Peyer's patch (tissue), 4 donors: ENCODE results near the gene YPEL4.

Source experiments
- POLR2A ChIP-seq, 2 donors: fragments of 450-650 bp; IDR thresholded peaks; one replicate each; pipeline ENCODE4 v1.5.1; 2017; ENCODE audit warnings: antibody characterized with exemption in 2 of 2, mild to moderate bottlenecking in 2 of 2, moderate library complexity in 2 of 2
- TF ChIP-seq, protein P1 (sequence below), 6 experiments: fragments of 450-650 bp in 4 of 6; fragments of 200-600 bp in 2 of 6; sonication (generic) in 1 of 6; IDR thresholded peaks; one replicate each; pipeline ENCODE4 v1.5.1; 2017 to 2019; ENCODE audit warnings: antibody characterized with exemption in 6 of 6, mild to moderate bottlenecking in 3 of 6, moderate library complexity in 1 of 6

DNA sequence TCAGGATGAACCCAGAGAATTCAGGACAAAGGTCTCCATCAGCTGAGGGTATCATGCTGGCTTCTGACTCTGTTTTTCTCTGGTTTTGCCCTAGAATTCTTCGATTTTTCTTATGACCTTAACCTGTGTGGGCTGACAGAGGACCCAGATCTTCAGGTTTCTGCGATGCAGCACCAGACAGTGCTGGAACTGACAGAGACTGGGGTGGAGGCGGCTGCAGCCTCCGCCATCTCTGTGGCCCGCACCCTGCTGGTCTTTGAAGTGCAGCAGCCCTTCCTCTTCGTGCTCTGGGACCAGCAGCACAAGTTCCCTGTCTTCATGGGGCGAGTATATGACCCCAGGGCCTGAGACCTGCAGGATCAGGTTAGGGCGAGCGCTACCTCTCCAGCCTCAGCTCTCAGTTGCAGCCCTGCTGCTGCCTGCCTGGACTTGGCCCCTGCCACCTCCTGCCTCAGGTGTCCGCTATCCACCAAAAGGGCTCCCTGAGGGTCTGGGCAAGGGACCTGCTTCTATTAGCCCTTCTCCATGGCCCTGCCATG lies 35.4 kb downstream of the YPEL4 start:
- TF ChIP-seq, protein P1, sequence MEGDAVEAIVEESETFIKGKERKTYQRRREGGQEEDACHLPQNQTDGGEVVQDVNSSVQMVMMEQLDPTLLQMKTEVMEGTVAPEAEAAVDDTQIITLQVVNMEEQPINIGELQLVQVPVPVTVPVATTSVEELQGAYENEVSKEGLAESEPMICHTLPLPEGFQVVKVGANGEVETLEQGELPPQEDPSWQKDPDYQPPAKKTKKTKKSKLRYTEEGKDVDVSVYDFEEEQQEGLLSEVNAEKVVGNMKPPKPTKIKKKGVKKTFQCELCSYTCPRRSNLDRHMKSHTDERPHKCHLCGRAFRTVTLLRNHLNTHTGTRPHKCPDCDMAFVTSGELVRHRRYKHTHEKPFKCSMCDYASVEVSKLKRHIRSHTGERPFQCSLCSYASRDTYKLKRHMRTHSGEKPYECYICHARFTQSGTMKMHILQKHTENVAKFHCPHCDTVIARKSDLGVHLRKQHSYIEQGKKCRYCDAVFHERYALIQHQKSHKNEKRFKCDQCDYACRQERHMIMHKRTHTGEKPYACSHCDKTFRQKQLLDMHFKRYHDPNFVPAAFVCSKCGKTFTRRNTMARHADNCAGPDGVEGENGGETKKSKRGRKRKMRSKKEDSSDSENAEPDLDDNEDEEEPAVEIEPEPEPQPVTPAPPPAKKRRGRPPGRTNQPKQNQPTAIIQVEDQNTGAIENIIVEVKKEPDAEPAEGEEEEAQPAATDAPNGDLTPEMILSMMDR (IDR thresholded peaks at IDR 0.05): no peak
- no peak for TF ChIP-seq POLR2A (IDR thresholded peaks at IDR 0.05)
